ENCODE measurements around the gene IFNE. TPM values are rescaled to one million over a fixed set of nuclear protein-coding genes. Genes with fewer than 3 reads are reported as not detected.
A peak's percentile ranks its signal among the peaks of the same experiment; 100 is the strongest.

IFNE gene
- total RNA-seq, 1 experiment from 2014 or later, result 0.96 TPM

DNA sequence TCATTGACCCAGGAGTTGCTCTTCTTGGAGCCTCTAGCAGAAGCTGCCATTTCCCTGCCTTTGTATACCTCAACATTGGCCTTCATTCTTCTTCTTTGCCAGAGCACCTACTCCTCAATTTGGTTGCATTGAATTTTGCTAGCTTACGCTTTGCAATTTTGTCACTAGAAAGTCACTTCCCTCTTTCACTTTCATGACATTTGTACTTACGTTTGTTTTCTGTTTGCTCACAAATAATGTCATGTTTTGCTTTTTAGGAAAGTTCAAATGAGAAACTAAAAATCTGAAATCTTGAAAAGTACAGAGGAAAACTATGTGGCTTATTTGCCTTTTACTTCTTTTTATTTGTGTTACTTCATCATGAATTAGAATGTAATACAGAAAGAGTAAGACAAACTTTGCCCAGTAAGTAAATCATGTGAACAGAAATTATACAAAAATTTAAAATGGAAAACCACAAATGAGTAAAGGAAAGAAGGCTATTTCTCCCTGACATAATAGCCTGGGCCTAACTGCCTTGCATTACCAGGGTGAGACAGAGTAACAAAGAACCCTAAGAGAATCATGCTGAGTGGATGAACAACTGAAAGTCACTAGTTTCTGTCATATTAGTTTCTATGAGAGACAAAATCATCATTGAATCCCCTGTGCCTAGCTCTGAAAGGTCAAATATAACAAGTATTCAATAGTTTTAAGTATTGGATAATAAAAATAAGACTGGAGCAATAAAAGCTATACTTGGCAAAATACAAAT is 49.3 kb downstream of the IFNE start:
- DNase-seq (ENCODE audit: low read depth, low spot score) (no peak), ATAC-seq (no peak)
- RAD21 ChIA-PET (ENCODE audit: low non-redundant PET in 1 of 2, low total read pairs in 2 of 2, uncharacterized antibody in 2 of 2, unreplicated experiment in 2 of 2), result no interaction called here
- BruUV-seq (replicated peaks), result no TSS peak
- H3K79me2 ChIP-seq (ENCODE audit: insufficient read depth, low read length), result no peaks in the 10 kb centered on the region
- no peak overlapping the region for H3K4me3 ChIP-seq (replicated peaks in 1 of 2; ENCODE audit: low read depth in 1 of 2, low read length in 2 of 2)
- no peak overlapping the region for H3K27ac ChIP-seq (ENCODE audit: low read depth, low read length)
- H3K9me2 ChIP-seq (ENCODE audit: insufficient read depth), result no peaks in the 10 kb centered on the region
- H3K4me2 ChIP-seq (ENCODE audit: low read length), result no peak overlapping the region
- CTCF ChIA-PET, result interaction anchor here (1.5 kb wide), 1 partner anchor 37 kb away, joined by 3 read pairs; no protein-coding TSS in a partner anchor
- no peaks in the 10 kb centered on the region for H3K36me3 ChIP-seq (ENCODE audit: control insufficient read depth in 1 of 2, insufficient read depth in 2 of 2, low read length in 2 of 2)
- no peak overlapping the region for H2AFZ ChIP-seq (ENCODE audit: low read depth, low read length, poor library complexity, severe bottlenecking)
- no peak overlapping the region for H3K9ac ChIP-seq (ENCODE audit: low read length)
- no peaks in the 10 kb centered on the region for H4K20me1 ChIP-seq (ENCODE audit: insufficient read depth)
- no peaks in the 10 kb centered on the region for H3K27me3 ChIP-seq (ENCODE audit: insufficient read depth, low read length)
- no peak for TF ChIP-seq YY1 (IDR thresholded peaks at IDR 0.05; ENCODE audit: extremely low read depth, insufficient replicate concordance, low read depth, low read length)
- H3K4me1 ChIP-seq (ENCODE audit: control insufficient read depth in 1 of 2, insufficient read depth in 2 of 2, low read length in 2 of 2), result no peaks in the 10 kb centered on the region
- H3K9me3 ChIP-seq (ENCODE audit: control insufficient read depth in 1 of 2, insufficient read depth in 1 of 2, low read depth in 1 of 2, low read length in 2 of 2), result no peaks in the 10 kb centered on the region
- POLR2A ChIA-PET, result no interaction called here
- intact Hi-C loops (cut with micrococcal nuclease), result no loop called here

MicroRNAs within 50 kb of the gene (microRNA counts, 767-probe panel; counts per million panel counts)
- microRNA hsa-miR-31-5p, result 12,511 counts per million, percentile 15 among the panel's probes with 10 or more counts

Small RNA genes lying within 50 kb of the gene (microRNA-seq; reads per million reads assigned to microRNA genes)
- 38,288 reads per million, percentile 99 among the genes with 10 or more reads in this experiment for gene MIR31 (ENCODE audit: borderline number of aligned reads)

Other genes starting within 250 kb of the IFNE start
- not detected for gene IFNA14, start 242.3 kb downstream of the IFNE start, total RNA-seq (2021; ENCODE audit: unreplicated experiment)
- not detected for gene IFNA5, start 177.0 kb downstream of the IFNE start, total RNA-seq (2021; ENCODE audit: unreplicated experiment)
- gene KLHL9, start 146.9 kb downstream of the IFNE start, total RNA-seq (2021; ENCODE audit: unreplicated experiment), result 16.4 TPM
- gene IFNA6, start 131.4 kb downstream of the IFNE start, total RNA-seq (2021; ENCODE audit: unreplicated experiment), result not detected
- not detected for gene IFNA13, start 114.3 kb downstream of the IFNE start, total RNA-seq (2021; ENCODE audit: unreplicated experiment)
- gene IFNA2, start 96.9 kb downstream of the IFNE start, total RNA-seq (2021; ENCODE audit: unreplicated experiment), result not detected
- not detected for gene IFNA8, start 73.2 kb downstream of the IFNE start, total RNA-seq (2021; ENCODE audit: unreplicated experiment)
- not detected for gene IFNA1, start 41.9 kb downstream of the IFNE start, total RNA-seq (2021; ENCODE audit: unreplicated experiment)

Data from HCT116 (cell line).